Left cardiac atrium (tissue), 4 donors: ENCODE measurements around the gene SORCS2. TPM values are rescaled to one million over a fixed set of nuclear protein-coding genes. Genes with fewer than 3 reads are reported as not detected.
A peak's percentile ranks its signal among the peaks of the same experiment; 100 is the strongest.

Experiments used
- ATAC-seq, 2 donors: fragments of 200-7000 bp; cut with Tn5 transposase; one replicate each; pipeline ENCODE4 v1.9.1; 2020; ENCODE audit warnings: mild to moderate bottlenecking in 2 of 2, moderate library complexity in 2 of 2
- DNase-seq: peaks from one replicate; pipeline ENCODE4 v3.0.0-alpha.2; 2020
- intact Hi-C, 2 donors: fragments of 100-400 bp; cut with DNase I; formaldehyde crosslinking; loops; one replicate each; pipeline versions ENCODE4 v1.14.1 to v1.15.1; 2022 to 2023
- total RNA-seq, 2 donors: library from RNA; stranded (reverse); fragmentation: NEBNext Ultra II Directional; extraction: Animal tissue kit (Norgen Biotek cat#: 25700); gene quantifications; one replicate each; pipeline ENCODE4 v1.2.1, GENCODE V29; 2021
- donor health status: DM: no; HTN: yes; CAD: no.
- donor health status: DM: no; HTN: yes; CAD: no; lungs with severe emphysema.
- donor health status: DM: yes; HTN: yes; CAD: no.
- donor health status: Dilated cardiomyopathy.

The SORCS2 gene
- total RNA-seq, 2 donors from 2014 or later: 2.4 to 2.6 TPM

- intact Hi-C loops: no loop called here
- ATAC-seq: no peak
- DNase-seq: no peak
Observed at GRCh38 chr4:7498446-7499200, 306.3 kb downstream of the SORCS2 start.

GRCh38 chr4:7499661-7500060 lies 307.3 kb downstream of the SORCS2 start:
- intact Hi-C loops: no loop called here
- no peak for ATAC-seq
- DNase-seq: no peak

GRCh38 chr4:7500404-7500803 lies 308.1 kb downstream of the SORCS2 start:
- DNase-seq: no peak
- no peak for ATAC-seq

DNA sequence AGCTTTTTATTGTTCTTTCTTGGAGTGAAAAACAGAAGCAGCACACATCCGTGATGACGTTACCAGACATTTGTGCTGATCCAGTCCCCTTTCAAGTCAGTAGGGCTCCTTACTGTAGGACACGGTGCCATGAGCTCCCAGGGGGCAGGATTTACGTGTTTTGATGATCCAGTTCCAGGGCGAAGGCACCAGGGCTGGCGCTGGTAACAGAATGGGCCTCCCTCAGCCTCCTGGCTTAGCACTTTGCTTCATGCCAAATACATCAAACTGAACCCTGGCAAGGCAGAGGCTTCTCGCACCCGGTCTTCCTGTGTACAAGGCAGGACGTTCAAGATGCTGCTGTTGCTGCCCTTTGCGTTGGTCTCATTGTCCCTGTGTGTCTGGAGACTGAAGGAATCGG lies 309.0 kb downstream of the SORCS2 start:
- ATAC-seq (no peak), DNase-seq (no peak)
- intact Hi-C loops: no loop called here

More at GRCh38 chr4:7500404-7500803, 308.1 kb downstream of the SORCS2 start:
- intact Hi-C loops: no loop called here

DNA sequence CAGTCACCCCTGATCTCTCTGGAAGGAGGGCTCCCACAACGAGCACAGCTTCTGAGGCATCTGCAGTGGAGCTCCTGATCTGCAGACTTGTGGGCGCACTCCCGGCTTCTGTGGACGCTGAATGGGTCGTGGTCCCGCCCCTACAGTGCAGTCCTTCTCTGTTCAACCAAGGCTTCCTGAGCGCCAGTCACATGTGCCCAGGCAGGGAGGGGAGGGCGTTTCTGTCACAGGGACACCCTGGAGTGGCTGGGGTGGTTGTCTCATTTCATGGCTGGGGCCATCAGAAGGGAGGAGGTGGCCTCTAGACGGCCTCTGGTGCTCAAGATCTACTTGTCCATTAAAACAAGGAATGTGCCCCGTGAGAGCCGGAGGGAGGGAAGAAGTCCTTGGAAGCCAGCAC lies 309.5 kb downstream of the SORCS2 start:
- intact Hi-C loops: no loop called here
- DNase-seq: no peak
- ATAC-seq: no peak

GRCh38 chr4:7503559-7504249 lies 311.4 kb downstream of the SORCS2 start:
- DNase-seq: no peak
- ATAC-seq: no peak
- intact Hi-C loops: no loop called here

- intact Hi-C loops: no loop called here
- DNase-seq (no peak), ATAC-seq (no peak)
Observed at GRCh38 chr4:7505116-7505900, 313.0 kb downstream of the SORCS2 start.

DNA sequence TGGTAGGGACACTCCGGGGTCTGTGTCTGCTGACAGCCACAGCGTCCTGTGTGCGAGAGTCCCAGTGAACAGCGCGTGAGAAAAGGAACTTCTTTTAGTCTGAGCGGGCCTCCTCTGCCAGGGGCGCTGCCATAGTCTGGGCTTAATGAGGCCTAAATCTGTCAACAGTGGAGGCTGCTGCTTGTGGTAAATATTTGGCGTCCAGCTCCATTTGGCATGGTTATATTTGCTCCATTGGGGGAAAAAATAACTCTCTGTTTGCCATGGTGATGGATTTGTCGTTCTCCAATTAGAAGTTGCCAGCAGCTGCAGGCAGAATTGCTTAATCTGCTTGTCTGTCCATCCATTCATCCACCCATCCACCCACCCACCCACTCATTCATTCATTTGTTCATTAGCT lies 313.8 kb downstream of the SORCS2 start:
- no peak for ATAC-seq
- intact Hi-C loops: no loop called here

GRCh38 chr4:7506572-7506971 lies 314.2 kb downstream of the SORCS2 start:
- DNase-seq (no peak), ATAC-seq (no peak)
- intact Hi-C loops: no loop called here

More for the DNA sequence above, 313.8 kb downstream of the SORCS2 start:
- DNase-seq: no peak

DNA sequence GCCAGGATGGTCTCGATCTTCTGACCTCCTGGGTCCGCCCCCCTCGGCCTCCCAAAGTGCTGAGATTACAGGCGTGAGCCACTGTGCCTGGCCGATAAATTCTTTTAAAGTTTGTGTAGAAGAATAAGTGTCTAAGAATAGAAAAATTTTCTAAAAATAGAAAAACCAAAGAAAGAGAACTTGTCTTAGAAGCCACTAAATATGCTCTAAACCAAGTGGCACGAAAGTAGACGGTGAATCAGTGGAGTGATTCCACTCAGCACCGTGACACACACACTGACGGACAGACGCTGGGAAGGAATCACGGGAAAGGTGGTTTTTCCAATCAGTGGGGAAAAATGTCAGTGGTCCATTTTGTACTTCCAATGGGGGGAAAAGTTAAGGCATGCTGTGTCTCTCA lies 315.0 kb downstream of the SORCS2 start:
- ATAC-seq (no peak), DNase-seq (no peak)
- intact Hi-C loops: no loop called here

DNA sequence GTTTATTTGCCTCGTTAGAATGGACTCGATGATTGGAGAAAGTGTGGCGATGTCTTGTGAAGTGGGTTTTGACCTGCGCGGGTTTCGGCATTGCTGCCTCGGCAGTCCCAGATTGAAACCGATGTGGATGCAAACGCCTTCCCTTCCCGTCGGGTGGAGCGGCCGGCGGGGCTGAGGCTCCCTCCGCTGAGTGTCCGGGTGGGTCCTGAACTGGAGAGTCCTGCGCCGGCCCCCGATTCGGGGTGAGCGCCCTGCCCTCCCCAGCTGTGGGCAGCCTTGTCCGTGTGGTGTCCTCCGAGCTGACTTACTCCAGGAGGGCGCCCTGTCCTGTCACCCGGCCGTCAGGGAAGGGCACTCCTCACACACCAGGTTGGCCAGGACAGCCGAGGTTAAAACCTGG lies 317.7 kb downstream of the SORCS2 start:
- no peak for ATAC-seq
- intact Hi-C loops: no loop called here
- DNase-seq: no peak

- DNase-seq (no peak), ATAC-seq (no peak)
- intact Hi-C loops: no loop called here
Observed at GRCh38 chr4:7510538-7510937, 318.2 kb downstream of the SORCS2 start.

DNA sequence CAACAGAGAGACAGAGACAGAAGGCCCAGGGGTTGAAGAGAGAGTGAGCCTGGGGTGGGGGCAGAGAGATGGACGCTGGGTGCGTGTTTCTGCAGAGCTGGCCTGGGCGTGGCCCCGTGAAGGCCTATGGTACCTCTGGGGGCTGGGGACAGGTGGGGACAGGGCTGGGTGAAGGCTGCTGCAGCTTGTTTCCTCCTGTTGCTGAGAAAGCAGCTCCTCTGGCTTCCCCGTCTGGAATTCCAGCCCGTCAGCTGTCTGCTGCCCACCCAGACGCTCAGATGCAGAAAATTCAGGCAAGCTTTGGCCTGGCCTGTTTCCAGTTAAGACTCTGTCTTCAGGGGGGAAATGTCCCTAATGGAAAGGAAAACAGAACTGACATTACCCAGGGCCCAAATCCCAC lies 319.2 kb downstream of the SORCS2 start:
- intact Hi-C loops: no loop called here
- ATAC-seq (no peak), DNase-seq (no peak)

DNA sequence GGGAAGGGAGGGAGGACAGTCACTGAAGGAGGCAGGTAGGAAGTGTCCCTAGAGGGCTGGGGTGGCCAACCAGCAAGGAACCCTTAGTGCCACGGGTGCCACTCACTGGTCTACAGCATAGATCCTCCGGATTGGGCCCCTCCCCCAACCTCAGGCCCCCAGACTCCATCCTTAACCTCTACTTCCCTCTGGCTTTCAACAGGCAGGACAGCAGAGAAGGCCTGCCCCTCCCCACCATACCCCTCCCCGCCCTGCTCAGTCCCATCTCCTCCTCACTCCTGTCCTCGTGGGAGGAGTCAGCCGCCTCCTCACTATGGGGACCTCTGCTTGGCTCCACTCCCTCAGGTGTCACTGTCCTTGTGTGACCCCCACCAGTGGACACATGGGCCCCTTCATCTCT lies 320.1 kb downstream of the SORCS2 start:
- no peak for DNase-seq
- ATAC-seq: no peak
- intact Hi-C loops: no loop called here

DNA sequence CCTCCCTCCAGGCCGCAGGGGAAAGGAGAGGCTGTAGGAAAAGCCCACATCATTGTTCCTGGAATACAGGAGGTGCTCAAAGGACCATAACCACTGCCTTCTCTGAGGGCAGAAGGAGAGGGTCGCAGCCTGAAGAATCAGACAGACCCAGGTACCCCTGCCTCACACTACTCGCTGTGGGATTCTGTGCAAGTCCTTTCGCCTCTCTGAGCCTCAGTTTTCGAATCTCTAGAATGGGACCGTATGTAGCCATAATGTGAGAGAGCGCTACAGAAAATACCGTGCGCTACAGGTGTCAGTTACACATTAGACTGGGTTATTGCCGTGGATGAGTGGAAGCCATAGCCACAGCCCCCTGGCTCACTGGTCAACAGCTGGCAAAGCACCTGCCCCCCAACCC lies 320.6 kb downstream of the SORCS2 start:
- no peak for ATAC-seq
- intact Hi-C loops: no loop called here
- DNase-seq: no peak

DNA sequence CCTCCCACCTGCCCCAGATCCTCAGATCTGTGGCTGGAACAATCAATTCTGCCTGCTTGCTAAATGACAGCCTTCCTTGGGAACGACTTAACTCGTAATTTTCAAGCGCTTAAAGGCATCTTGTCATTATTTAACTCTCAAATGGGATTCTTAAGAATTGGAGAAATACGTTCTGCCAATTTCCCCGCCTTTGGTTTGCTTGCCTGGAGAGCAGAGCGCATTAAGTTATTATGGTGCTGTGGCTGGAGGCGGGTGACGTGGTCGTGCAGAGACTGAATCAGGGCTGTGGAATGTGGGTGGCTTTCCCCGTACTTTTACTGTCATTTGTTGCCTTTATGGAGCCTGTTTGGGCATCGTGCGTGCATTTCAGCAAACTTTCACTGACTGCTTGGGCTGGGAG lies 321.3 kb downstream of the SORCS2 start:
- intact Hi-C loops: no loop called here
- ATAC-seq (no peak), DNase-seq (no peak)

GRCh38 chr4:7514281-7514680 lies 321.9 kb downstream of the SORCS2 start:
- DNase-seq (no peak), ATAC-seq (no peak)
- intact Hi-C loops: no loop called here

DNA sequence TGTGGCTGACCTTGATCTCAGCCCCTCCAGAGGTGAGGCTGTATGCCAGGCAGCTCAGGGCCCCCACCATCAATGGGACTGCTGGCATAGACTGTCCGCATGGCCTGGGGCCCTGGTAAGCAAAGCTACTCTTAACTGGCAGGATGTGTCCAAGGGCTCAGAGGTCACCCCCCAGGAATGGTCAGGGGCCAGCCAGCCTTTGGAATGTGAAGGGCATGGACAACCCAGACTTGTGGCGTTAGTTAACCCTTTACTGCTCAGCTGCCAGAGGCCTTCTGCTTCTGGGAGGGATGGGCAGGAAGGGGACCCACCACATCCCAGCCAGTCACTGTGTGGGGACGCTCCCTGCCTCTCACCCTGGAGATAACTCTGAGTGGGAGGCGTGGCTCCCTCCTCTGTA lies 322.5 kb downstream of the SORCS2 start:
- DNase-seq: no peak
- ATAC-seq: peak; percentile 10 to 12
- intact Hi-C loops: no loop called here

- ATAC-seq: no peak
- DNase-seq: no peak
- intact Hi-C loops: no loop called here
Observed at GRCh38 chr4:7515390-7515902, 323.1 kb downstream of the SORCS2 start.
